BJ (cell line): Measurements from ENCODE around the gene UBXN4. TPM values are rescaled to one million over a fixed set of nuclear protein-coding genes. Genes with fewer than 3 reads are reported as not detected.

ENCODE experiments used
- CTCF ChIA-PET: fragments of 350-600 bp; formaldehyde crosslinking; extraction: SDS; loops from one replicate; lab custom pipeline; 2021; ENCODE audit warnings: antibody characterized with exemption, inconsistent platforms; lab: Yijun Ruan, JAX
- POLR2A ChIA-PET: fragments of 300-600 bp; sonication (Branson Sonifier 250); formaldehyde crosslinking; extraction: SDS; loops from one replicate; lab custom pipeline; 2021; ENCODE audit warnings: antibody characterized with exemption; lab: Charles Lee
- DNase-seq: peaks from one replicate; pipeline ENCODE4 v3.0.0-alpha.2; 2011; ENCODE audit warnings: low read depth
- H3K27me3 ChIP-seq: 2 replicates; pipeline ENCODE4 v1.6.0; 2011; ENCODE audit warnings: low read length; ENCODE audit not compliant: control insufficient read depth, insufficient read depth
- H3K36me3 ChIP-seq: 2 replicates; pipeline ENCODE4 v1.5.1; 2011; ENCODE audit warnings: low read length; ENCODE audit not compliant: control insufficient read depth, insufficient read depth
- H3K4me3 ChIP-seq: 2 replicates; pipeline ENCODE4 v1.5.1; 2011; ENCODE audit warnings: low read depth, mild to moderate bottlenecking, control low read depth, low read length
- CTCF ChIP-seq: IDR thresholded peaks from 2 replicates; pipeline ENCODE4 v1.5.1; 2011; ENCODE audit warnings: low read depth, mild to moderate bottlenecking, control low read depth, inconsistent platforms, low read length, moderate library complexity; ENCODE audit not compliant: insufficient read depth
- polyA plus RNA-seq: library from polyadenylated mRNA; depleted of rRNA; stranded (reverse); fragments of >200 nt; gene quantifications from 2 replicates; pipeline ENCODE4 v1.2.3, GENCODE V29; 2011

Gene UBXN4
- polyA plus RNA-seq, 1 experiment = 51.1 TPM

GRCh38 chr2:135742325-135742757 is 686 bp downstream of the UBXN4 start:
- POLR2A ChIA-PET = interaction anchor here (0.6 kb wide), 2 partner anchors 11 to 524 kb away, joined by 3 to 6 read pairs; no protein-coding TSS in a partner anchor
- CTCF ChIA-PET = interaction anchor here (0.6 kb wide), 1 partner anchor 54 kb away, joined by 3 read pairs; no protein-coding TSS in a partner anchor
- H3K36me3 ChIP-seq = no peaks in the 10 kb centered on the region
- no peak for DNase-seq
- H3K27me3 ChIP-seq = no peaks in the 10 kb centered on the region
- TF ChIP-seq CTCF = no peak
- H3K4me3 ChIP-seq = peak overlapping the region; percentile 87

- POLR2A ChIA-PET = no interaction called here
- no peak for DNase-seq
- H3K27me3 ChIP-seq = no peaks in the 10 kb centered on the region
- CTCF ChIA-PET = interaction anchor here (1.1 to 1.4 kb wide), 3 partner anchors 14 to 170 kb away, joined by 3 to 4 read pairs (median 3); no protein-coding TSS in a partner anchor
- peaks cover under 1% of the 10 kb centered on the region; the same call in 1 of the 2 replicates for H3K36me3 ChIP-seq
- TF ChIP-seq CTCF = no peak
- H3K4me3 ChIP-seq = peak overlapping the region; percentile 87
Measured at GRCh38 chr2:135743860-135744259, 2.2 kb downstream of the UBXN4 start.

GRCh38 chr2:135744760-135745314 is 3.2 kb downstream of the UBXN4 start:
- Histone ChIP-seq H3K36me3 (peaks cover 1% of the 10 kb centered on the region; the same call in 1 of the 2 replicates), H3K27me3 (no peaks in the 10 kb centered on the region), H3K4me3 (no peak overlapping the region)
- ChIA-PET CTCF (interaction anchor here (1.3 to 1.4 kb wide), 2 partner anchors 13 to 53 kb away, joined by 3 to 4 read pairs; no protein-coding TSS in a partner anchor), POLR2A (no interaction called here)
- peak; percentile 26; the same call in 1 of the 2 replicates for TF ChIP-seq CTCF
- no peak for DNase-seq

GRCh38 chr2:135745545-135745944 is 3.9 kb downstream of the UBXN4 start:
- CTCF ChIA-PET = no interaction called here
- H3K4me3 ChIP-seq = no peak overlapping the region

More at GRCh38 chr2:135745545-135745944, 3.9 kb downstream of the UBXN4 start:
- Histone ChIP-seq H3K36me3 (peaks cover 1% of the 10 kb centered on the region; the same call in 1 of the 2 replicates), H3K27me3 (no peaks in the 10 kb centered on the region)
- no peak for TF ChIP-seq CTCF
- POLR2A ChIA-PET = no interaction called here
- peak; percentile 63 for DNase-seq
